ENCODE results near the gene IKZF5.

- TF ChIP-seq POLR2A (IDR thresholded peaks at IDR 0.05) (no peak), CTCF (IDR thresholded peaks at IDR 0.05) (no peak)
Observed at GRCh38 chr10:123027861-123028260, 19.3 kb upstream of the IKZF5 start.
